ENCODE results near the gene CCL5. TPM values are rescaled to one million over a fixed set of nuclear protein-coding genes. Genes with fewer than 3 reads are reported as not detected.
"Not testable (repeated sequence)": the region's sequence is repeated elsewhere in the genome, so short reads cannot be mapped to it uniquely, and the experiment has no call there.

CCL5 gene
- total RNA-seq, 1 experiment from 2014 or later, result not detected

GRCh38 chr17:35906926-35907637, 26.9 kb upstream of the CCL5 start:
- Histone ChIP-seq H3K36me3 (no peaks in the 10 kb centered on the region), H3K27me3 (0 out of 2 replicates have a peak, but pooled peaks cover 2% of the 10 kb centered on the region), H3K27ac (no peak overlapping the region), H3K9me3 (replicated peaks) (no peaks in the 10 kb centered on the region), H3K4me3 (no peak overlapping the region), H3K4me1 (no peaks in the 10 kb centered on the region)
- no peak for DNase-seq

GRCh38 chr17:35906191-35906925, 26.2 kb upstream of the CCL5 start:
- no peaks in the 10 kb centered on the region for H3K36me3 ChIP-seq
- no peaks in the 10 kb centered on the region for H3K9me3 ChIP-seq (replicated peaks)
- H3K27me3 ChIP-seq, result peaks cover 4% of the 10 kb centered on the region; the same call in 1 of the 2 replicates
- no peaks in the 10 kb centered on the region for H3K4me1 ChIP-seq
- no peak for DNase-seq
- H3K27ac ChIP-seq, result no peak overlapping the region
- H3K4me3 ChIP-seq, result no peak overlapping the region

GRCh38 chr17:35903451-35903850, 23.3 kb upstream of the CCL5 start:
- Histone ChIP-seq H3K27ac (no peak overlapping the region), H3K4me3 (no peak overlapping the region), H3K9me3 (replicated peaks) (no peaks in the 10 kb centered on the region), H3K4me1 (peaks cover 4% of the 10 kb centered on the region; the same call in 1 of the 2 replicates), H3K27me3 (peaks cover 6% of the 10 kb centered on the region; the same call in 1 of the 2 replicates), H3K36me3 (no peaks in the 10 kb centered on the region)
- no peak for DNase-seq

- peaks cover 6% of the 10 kb centered on the region; the same call in 1 of the 2 replicates for H3K27me3 ChIP-seq
These were observed 21.5 kb upstream of the CCL5 start for GRCh38 chr17:35901631-35902175.

GRCh38 chr17:35900708-35901480, 20.7 kb upstream of the CCL5 start:
- Histone ChIP-seq H3K4me1 (peaks cover 4% of the 10 kb centered on the region; the same call in 1 of the 2 replicates), H3K9me3 (replicated peaks) (no peaks in the 10 kb centered on the region), H3K27ac (no peak overlapping the region), H3K4me3 (no peak overlapping the region), H3K36me3 (no peaks in the 10 kb centered on the region), H3K27me3 (peaks cover 6% of the 10 kb centered on the region; the same call in 1 of the 2 replicates)
- peak; percentile 9 to 36 for DNase-seq

More at GRCh38 chr17:35901631-35902175, 21.5 kb upstream of the CCL5 start:
- DNase-seq, result no peak
- Histone ChIP-seq H3K9me3 (replicated peaks) (no peaks in the 10 kb centered on the region), H3K4me3 (no peak overlapping the region), H3K27ac (no peak overlapping the region), H3K4me1 (peaks cover 4% of the 10 kb centered on the region; the same call in 1 of the 2 replicates), H3K36me3 (no peaks in the 10 kb centered on the region)

GRCh38 chr17:35900280-35900679, 20.1 kb upstream of the CCL5 start:
- Histone ChIP-seq H3K9me3 (replicated peaks) (no peaks in the 10 kb centered on the region), H3K27ac (no peak overlapping the region), H3K27me3 (peaks cover 6% of the 10 kb centered on the region; the same call in 1 of the 2 replicates), H3K4me1 (peaks cover 4% of the 10 kb centered on the region; the same call in 1 of the 2 replicates), H3K36me3 (no peaks in the 10 kb centered on the region), H3K4me3 (no peak overlapping the region)
- DNase-seq, result peak in 1 of 2 experiments; percentile 14

GRCh38 chr17:35898283-35899070, 18.3 kb upstream of the CCL5 start:
- Histone ChIP-seq H3K9me3 (replicated peaks) (no peaks in the 10 kb centered on the region), H3K27ac (no peak overlapping the region), H3K4me1 (peaks cover 4% of the 10 kb centered on the region; the same call in 1 of the 2 replicates), H3K27me3 (peaks cover 6% of the 10 kb centered on the region; the same call in 1 of the 2 replicates), H3K4me3 (no peak overlapping the region), H3K36me3 (no peaks in the 10 kb centered on the region)
- DNase-seq, result no peak

GRCh38 chr17:35897772-35898171, 17.6 kb upstream of the CCL5 start:
- not testable (repeated sequence) for H3K36me3 ChIP-seq; DNase-seq; H3K27ac ChIP-seq; H3K9me3 ChIP-seq (replicated peaks); H3K27me3 ChIP-seq; H3K4me3 ChIP-seq; H3K4me1 ChIP-seq

- DNase-seq, result no peak
These were observed 15.8 kb upstream of the CCL5 start for GRCh38 chr17:35895636-35896587.

GRCh38 chr17:35894206-35894605, 14.0 kb upstream of the CCL5 start:
- Histone ChIP-seq H3K27ac (no peak overlapping the region), H3K9me3 (replicated peaks) (no peaks in the 10 kb centered on the region), H3K36me3 (no peaks in the 10 kb centered on the region), H3K27me3 (no peaks in the 10 kb centered on the region), H3K4me3 (no peak overlapping the region), H3K4me1 (peaks cover 4% of the 10 kb centered on the region; the same call in 1 of the 2 replicates)
- no peak for DNase-seq

More at GRCh38 chr17:35895636-35896587, 15.8 kb upstream of the CCL5 start:
- H3K36me3 ChIP-seq, result no peaks in the 10 kb centered on the region
- no peak overlapping the region for H3K27ac ChIP-seq
- H3K4me1 ChIP-seq, result peaks cover 4% of the 10 kb centered on the region; the same call in 1 of the 2 replicates
- no peaks in the 10 kb centered on the region for H3K9me3 ChIP-seq (replicated peaks)
- 0 out of 2 replicates have a peak, but pooled peaks cover 2% of the 10 kb centered on the region for H3K27me3 ChIP-seq
- H3K4me3 ChIP-seq, result no peak overlapping the region

GRCh38 chr17:35893751-35894150, 13.6 kb upstream of the CCL5 start:
- H3K4me1 ChIP-seq, result peaks cover 4% of the 10 kb centered on the region; the same call in 1 of the 2 replicates
- H3K27ac ChIP-seq, result no peak overlapping the region
- H3K27me3 ChIP-seq, result no peaks in the 10 kb centered on the region
- no peaks in the 10 kb centered on the region for H3K9me3 ChIP-seq (replicated peaks)
- no peak overlapping the region for H3K4me3 ChIP-seq
- DNase-seq, result no peak
- no peaks in the 10 kb centered on the region for H3K36me3 ChIP-seq

GRCh38 chr17:35892091-35893035, 12.2 kb upstream of the CCL5 start:
- Histone ChIP-seq H3K27ac (no peak overlapping the region), H3K4me3 (no peak overlapping the region), H3K9me3 (replicated peaks) (no peaks in the 10 kb centered on the region), H3K27me3 (no peaks in the 10 kb centered on the region), H3K36me3 (no peaks in the 10 kb centered on the region), H3K4me1 (peaks cover 4% of the 10 kb centered on the region; the same call in 1 of the 2 replicates)
- DNase-seq, result no peak

Data from SJCRH30 (cell line).